DMS 273 (cell line): ENCODE data around the gene PHKG2.

ENCODE experiments used
- DNase-seq: peaks from one replicate; lab custom pipeline; 2025; ENCODE audit not compliant: unreplicated experiment; lab: John Stamatoyannopoulos, UW

The PHKG2 gene

DNA sequence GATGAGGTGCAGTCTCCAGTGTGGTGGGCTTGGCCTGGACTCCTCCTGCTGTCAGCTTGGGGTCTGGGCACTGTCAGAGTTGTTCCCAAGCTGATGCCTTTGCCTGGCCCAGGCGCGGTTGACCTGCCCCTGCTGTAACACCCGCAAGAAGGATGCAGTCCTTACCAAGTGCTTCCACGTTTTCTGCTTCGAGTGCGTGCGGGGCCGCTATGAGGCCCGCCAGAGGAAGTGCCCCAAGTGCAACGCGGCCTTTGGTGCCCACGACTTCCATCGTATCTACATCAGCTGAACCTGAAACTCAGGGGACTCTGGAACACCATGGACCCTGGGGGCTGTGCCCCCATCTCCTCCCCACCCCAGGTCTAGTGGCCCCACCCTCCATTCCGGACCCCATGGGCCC, 25.6 kb downstream of the PHKG2 start:
- DNase-seq = no peak

DNA sequence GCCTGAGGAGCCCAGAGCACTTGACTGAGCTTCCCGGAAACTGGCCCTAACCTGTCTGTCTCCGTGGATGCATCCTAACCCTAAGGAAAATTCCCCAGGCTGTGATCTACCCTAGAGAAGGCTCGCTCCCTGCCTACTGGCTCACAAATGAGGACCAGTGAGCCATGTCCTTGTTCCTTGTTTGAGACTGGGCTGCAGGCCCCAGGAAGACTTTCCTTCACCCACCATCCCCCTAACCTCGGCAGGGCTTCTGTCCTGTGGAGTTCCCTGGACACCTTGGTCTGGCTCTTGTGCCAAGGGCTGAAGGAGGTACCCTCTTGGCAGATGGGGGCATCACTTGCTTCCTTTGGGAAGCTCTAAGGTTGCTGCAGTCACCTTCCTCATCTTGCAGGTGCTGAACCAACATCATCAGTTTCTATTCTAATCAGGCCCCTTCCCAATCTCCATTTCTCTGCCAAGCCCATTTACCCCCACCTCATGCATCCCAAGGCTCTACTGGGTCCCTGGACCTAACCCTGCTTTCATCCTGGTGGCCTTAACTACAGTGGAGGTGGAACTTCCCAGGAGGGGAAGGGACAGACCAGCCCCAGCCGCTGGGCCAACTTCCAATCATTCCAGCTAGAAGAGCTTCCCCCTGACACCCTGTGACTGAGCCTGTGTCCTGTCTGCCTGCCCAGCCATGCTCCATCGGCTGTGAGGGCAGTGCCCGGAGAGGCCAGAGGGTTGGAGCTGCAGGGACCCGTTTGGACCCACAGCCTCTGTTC, 26.3 kb downstream of the PHKG2 start:
- DNase-seq = no peak

DNA sequence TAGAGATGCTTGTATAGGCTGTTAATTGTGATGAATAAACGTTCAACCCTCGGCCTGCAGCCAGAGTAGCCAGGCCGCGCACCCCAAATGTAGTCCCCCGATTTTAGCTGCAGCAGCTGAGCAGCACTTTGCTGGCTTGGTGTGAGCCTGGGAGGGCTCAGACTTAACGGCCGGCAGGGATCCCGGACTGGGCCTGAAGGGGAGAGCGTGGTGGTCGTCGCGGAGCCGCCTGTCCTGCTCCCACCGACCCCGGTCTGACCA, 26.8 kb downstream of the PHKG2 start:
- DNase-seq = no peak

DNA sequence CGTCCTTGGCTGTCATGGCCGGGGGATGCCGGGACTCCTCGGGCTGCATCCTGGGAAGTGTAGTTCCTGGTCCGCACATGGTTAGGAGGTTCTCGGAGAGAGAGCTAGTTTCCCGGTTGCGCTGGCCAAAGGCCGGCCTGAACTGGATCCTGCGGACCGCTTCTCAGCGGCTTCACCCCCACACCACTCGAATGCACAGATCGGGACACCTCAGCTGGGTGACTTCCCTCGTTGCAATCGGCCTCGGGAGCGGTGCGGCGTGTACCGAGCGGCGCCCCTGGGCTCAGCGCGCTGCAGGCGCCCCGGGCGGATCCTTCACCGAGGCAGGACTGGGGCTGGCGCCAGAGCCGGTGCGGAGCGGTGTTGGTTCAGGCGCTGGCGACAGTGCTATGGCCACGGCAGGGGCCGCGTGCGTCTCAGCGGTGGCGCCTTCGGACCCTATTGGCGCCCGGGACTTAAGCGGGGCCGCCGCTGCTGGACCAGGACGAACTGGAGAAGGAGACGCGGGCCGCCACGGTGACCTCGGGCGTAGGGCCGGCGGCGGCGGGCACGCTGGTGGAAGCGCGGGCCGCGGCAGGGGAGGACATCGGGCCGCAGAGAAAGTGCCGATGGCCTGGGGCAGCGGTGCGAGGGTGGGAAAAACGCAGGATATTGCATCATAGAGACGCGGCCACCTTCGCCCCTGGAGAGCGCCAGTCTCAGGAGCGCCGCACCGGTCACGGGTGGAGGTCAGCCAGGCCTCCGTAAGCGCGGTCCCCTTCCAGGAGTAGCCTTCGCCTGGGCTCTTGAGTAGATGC, 27.4 kb downstream of the PHKG2 start:
- DNase-seq = peak; percentile 91

DNA sequence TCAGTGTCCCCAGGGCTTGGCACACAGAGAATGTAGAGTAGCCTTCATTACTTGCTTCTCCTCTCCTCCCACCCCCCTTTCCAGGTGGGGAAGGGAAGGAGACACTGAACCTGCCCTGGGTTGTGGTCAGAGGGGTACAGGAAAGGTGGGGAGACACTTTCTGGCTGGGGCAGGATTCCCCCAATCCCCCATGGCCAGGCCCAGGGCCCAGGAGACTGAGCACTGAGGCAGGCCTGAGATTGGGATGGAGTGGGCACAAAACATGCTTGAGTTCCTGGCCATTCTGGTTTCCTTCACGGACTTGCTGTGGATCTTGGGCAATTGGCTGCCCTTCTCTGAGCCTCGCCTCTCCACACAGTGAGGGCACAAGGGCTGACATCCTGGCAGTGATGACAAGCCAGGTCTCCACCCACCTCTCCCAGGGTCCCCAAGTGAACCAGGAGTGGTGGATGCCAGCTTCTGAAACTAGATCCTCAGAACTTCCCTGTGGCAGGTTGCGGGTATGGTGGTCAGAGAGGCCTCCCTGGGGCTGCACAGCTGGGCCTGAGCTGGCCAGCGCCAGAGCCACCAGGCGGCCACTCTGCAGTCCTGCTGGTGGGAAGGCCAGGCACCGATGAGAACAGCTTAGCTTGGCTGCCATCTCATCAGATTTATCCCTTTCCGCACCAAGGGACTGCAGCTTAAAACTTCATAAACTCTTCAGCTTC, 29.5 kb downstream of the PHKG2 start:
- DNase-seq = peak; percentile 56

DNA sequence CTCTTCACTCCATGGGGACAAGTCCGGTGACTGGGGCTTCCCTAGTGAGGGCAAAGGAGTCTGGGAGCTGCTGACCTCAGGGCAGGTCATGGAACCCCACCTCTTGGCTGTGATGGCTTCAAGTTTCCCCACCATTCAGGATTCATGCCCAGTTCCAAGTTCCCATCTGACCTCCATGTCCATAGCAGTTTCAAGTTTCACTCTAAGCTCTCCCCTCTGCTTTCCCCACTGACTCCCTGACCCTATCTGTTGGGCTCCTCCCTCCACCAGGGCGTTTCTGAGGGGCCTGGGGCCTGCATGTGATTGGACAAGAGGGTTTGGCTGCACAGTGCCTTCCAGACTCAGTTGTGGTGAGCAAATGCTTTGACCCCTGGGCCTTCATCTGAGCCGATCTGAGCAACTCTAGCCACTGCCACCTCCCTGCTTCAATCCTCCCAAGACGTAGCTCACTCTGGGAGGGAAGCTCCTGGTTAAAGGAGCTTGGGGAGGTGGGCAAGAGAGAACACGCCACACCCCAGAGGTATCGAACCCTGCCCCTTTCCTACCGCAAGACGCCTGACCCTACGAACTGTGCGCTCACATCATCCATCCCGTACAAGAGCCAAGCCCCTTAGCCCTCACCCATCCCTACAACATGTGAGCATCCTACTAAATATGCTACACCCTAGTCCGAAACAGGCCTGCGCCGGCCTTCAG, 30.5 kb downstream of the PHKG2 start:
- DNase-seq = peak; percentile 45

DNA sequence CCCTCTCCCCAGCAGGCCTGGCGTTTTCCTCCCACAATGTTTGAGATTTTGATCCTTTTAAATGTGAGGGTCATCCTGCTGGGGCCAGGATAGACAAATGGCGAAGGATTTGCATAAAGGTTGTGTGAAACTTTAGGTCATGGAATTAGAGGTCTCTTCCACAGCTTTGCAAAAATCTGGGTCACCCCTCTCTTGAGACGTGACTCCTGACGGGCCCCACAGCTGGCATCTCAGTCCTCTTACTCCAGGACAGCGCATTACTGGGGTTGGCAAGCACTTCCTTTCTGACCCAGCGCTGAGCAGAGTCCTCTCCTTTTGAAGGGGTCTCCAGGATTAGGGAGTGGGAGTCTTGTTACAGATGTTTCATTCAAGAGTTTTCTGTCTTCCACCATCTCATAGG, 31.4 kb downstream of the PHKG2 start:
- DNase-seq = no peak

DNA sequence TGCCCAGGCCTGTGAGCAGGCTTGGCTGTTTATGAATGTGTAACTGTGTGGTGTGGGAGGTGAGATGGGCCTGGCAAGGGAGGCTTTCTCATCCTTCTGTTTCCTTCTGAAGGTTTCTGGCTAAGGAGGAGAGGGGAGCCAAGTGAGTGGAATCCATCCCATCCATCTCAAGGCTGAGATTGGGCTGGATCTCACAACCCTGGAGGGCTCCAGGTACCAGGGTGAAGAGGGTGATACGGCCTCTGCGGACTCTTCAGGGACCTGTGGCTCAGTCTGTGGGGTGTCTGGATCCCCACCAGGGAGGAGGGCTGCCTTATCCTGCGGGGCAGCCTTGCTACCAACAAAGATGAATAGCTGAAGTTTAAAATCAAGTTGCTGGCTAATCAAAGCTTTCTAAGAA, 31.8 kb downstream of the PHKG2 start:
- DNase-seq = no peak

DNA sequence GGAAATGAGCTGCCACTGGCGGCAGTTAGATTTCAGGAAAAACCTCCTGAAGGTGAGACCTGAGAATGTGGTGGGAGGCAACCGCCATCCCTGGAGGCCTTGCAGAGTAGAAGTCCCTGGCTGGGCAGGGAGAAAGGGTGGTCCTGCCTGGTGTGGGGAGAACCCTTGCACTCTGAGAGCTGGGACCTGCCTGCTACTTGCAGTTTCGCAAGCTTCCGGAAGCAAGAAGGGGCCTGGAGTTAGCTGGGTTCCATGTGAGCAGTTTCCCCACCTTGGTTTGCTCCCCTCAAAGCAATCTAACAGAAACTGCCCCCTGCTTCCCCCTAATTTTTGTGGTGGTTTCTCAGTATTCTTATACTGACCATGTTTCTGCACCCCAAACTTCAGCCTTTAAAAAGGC, 32.3 kb downstream of the PHKG2 start:
- no peak for DNase-seq

DNA sequence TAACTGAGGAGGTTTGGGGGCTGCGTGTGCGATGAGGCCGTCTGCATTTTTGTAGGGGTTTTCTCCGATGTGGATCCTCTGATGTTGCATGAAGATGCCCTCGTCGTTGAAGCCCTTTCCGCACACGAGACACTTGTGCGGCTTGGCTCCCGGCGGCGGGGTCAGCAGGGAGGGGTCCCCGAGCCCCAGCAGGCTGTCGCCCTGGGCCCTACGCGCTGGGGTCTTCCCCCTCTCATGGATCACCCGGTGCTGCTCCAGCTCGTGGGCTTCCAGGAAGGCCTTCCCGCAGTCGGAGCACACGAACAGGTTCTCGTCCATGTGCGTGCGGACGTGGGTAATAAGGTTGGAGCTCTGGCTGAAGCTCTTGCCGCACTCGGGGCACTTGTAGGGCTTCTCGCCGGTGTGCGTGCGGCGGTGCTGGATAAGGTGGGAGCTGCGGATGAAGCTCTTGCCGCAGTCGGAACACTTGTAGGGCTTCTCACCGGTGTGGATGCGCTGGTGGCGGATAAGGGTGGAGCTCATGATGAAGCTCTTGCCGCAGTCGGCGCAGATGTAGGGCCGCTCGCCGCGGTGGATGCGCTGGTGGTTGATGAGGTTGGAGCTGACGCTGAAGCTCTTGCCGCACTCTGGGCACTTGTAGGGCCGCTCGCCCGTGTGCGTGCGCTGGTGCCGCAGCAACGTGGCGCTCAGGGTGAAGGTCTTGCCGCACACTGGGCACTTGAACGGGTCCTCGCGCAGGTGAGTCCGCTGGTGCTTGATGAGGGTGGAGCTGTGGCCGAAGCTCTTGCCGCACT, 34.5 kb downstream of the PHKG2 start:
- no peak for DNase-seq

DNA sequence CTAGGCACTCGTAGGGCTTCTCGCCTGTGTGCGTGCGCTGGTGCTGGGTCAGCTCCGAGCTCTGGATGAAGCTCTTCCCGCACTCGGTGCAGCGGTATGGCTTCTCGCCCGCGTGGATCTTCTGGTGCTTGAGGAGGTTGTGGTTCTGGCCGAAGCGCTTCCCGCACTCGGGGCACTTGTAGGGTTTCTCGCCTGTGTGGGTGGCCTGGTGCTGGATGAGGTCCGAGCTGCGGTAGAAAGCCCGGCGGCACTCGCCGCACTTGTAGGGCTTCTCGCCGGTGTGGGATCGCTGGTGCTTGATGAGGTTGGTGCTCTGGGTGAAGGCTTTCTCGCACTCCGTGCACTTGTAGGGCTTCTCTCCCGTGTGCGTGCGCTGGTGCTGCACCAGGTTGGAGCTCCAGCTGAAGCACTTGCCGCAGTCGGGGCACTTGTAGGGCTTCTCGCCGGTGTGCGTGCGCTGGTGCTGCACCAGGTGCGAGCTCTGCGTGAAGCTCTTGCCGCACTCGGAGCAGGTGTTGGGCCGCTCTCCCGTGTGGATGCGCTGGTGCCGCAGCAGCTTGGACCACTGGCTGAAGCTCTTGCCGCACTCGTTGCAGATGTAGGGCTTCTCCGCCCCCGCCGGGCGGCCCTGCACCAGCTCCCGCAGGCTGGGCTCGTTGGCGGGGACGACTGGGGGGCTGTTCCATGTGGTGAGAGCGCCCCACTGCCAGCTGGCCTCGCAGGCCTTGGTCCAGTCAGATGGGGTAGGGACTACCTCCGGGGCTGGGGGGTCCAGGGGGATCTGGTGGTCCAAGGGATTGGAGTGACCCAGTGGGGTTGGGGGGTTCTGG, 35.3 kb downstream of the PHKG2 start:
- no peak for DNase-seq

DNA sequence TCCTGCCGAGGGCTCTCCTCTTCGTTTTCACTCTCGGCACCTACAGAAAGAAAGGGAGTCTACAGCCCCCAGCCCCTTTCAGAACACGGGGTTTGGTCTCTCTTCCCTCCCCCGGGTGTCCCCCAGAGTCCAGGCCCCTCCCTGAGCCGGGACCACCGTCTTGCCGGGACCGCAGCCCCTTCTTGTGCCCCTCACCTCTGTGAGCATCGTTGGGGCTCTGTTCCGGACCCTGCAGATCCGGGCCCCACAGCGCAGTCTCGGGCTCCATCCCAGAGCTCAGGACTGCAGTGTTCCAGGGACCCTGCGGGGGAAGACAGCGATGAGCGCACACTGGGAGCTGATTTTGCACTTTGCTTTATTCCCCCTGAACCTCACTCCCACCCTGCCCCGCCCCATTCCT, 36.0 kb downstream of the PHKG2 start:
- DNase-seq = no peak

DNA sequence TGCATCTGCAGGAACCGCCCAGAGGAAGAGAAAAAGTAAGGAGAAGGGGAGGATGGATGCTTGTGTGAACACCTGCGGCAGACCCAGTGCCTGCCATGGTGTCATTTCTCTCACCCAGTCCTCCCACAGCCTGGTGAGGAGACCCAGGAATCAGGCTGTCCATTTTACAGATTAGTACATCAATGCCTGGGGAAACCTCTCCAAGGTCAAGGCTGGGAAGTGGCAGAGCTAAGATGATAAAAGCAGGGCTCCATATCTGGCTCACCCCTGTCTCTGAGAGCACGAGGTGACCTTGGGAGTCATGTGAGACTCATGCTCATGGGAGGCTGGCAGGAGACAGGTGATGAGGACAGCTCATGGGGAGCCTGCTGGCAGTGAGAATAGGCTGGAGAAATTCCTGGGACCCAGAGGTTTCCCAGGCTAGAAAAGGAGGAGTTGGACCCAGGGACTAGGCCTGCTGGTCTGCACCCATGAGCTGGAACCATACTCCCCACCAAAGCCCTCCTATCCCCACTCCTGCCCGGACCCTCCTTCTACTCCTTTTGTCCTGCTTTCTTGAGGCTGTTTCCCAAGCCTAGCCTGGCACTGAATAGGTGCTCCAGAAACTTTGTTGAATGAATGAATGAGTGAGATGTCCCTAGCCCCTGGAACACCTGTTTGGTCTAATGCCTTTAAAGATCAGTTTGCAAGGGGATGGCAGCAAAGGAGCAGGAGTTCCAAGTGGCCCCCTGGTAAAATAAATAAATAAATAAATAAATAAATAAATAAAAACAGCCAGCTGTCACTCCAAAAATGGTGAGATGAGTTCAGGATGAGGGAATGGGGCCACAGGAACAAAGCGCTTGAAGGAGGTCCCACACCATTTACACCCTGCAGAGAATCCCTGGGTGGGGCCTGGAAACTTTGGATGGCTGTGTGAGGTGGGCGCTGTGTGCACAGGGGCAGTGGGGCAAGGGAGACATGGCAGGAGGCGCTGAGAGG, 37.2 kb downstream of the PHKG2 start:
- no peak for DNase-seq

DNA sequence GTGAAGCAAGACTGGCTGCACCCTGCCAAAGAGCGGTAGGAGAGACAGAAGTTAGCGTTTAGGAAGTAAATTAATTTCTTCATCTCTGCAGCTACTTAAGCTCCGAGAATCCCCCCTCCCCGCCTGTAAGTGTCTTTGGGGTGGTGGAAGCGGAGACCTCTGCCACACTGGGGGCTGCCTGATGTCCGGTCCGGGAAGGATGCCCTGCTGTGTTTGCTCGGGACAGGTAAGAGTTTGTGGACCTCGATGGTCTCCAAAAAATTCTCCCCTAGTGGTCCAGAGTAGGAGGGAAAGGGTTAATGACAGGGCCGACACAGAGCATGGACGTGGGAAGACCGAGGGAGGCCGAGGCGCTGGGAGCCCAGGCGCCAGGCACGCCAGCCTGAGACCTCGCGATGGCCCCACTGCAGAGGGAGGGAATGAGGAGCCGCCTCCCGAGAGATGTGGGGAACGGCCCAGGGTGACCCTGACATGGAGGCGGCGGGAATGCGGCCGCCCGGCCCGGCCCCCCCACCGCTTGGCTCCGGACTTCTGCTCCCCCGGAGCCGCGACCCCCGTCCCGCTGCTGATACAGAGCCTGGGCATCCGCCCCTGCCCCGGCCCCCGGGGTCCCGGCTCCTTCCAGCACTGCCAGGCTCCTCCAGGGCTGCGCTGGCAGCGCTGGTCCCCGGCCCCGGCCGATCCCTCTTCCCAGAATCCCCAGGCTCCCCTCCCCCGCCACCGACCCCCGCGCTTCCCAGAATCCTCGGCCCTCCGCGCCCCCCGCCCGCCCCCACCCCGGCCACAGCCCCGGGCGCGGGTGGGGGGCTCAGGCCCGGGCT, 38.1 kb downstream of the PHKG2 start:
- DNase-seq = peak; percentile 77

DNA sequence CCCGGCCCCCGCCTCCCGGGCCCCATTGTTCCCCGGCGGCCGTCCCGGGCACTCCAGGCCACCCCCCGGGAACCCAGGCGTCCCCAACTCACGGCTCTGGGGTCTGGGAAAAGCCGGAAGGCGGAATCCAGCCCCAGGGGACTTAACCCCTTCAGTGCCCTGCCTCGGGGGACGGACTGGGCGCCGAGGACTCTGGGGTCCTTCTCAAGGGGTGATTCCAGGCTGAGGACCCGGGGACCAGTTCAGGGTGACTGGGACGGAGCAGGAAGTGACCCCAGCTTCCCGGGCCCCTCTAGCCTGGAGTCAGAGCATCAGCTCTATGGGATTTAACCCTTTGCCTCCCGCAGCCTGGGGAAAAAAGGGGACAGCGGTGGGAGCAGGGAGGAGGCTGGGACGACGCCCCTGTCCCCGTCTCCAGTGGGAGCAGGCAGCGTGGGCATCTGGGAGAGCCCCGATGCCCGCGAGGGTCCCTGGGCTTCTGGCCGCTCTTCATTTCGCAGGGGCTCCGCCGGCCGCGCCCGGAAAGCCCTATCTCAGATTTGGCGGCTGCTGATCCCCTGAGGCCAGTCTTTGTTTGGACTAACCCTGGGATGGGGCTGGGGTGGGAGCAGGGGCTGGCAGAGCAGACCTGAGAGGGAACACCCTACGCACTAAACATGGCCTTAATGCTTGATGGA, 38.8 kb downstream of the PHKG2 start, which contains the start of gene ZNF629:
Gene ZNF629 (minus strand): TSS at position 270 of the 677 bp plus-strand sequence. CDS start 2,723 bp downstream, outside the sequence.
- peak; percentile 84 for DNase-seq

DNA sequence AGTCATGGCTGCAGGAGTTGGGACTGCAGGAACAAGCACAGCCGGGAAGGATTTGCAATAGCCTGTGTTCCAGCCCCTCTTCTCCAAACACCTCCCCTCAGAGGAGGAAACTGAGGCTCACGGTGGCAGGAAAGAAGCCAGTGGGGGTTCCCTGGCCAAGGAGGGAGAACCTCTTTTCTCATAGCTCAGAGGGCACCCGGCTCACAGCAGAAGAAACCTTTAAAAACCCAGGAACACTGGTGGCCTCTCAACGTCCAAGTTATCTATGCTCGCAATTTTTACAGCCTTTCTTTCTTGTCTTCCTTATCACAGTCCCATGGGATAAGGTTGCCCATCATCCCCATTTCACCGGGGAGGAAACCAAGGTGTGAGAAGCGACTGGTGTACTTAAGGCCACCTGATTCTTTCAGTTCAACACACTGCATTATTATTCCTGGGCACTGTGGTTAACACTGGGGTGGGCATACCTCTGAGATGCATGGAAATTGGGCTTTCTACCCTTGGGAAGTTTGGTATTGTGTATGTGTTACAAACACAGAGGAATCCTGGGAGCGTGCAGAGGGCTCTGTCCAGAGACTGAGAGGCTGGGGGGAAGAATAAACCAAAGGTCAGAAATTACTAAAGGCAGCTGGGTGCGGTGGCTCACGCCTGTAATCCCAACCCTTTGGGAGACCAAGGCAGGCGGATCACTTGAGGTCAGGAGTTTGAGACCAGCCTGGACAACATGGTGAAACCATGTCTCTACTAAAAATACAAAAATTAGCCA, 39.6 kb downstream of the PHKG2 start:
- no peak for DNase-seq
